ENCODE data around the gene FRMD3.

The FRMD3 gene

DNA sequence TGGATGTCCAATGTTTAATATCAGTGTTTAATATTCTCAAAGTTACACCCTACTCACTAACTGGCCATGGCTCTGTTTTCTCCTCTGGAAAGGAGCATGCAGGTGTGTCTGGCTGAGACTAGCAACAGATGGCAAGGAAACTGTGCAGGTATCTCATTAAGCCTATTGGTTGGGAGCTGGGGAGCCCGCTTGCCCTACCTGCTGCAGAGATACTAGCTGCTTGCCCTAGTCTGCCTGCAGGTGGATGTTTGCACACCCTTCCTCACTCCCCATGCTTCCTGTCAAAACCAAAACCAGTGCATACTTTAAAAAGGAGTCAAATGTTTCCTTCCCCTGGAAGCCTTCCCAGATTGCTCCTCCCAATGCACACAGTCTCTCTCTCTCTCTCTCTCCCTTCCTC, 247.0 kb downstream of the FRMD3 start:
- no peaks in the 10 kb centered on the region for H3K4me1 Mint-ChIP-seq
- H3K27me3 Mint-ChIP-seq: peaks cover 3% of the 10 kb centered on the region
- no peak for ATAC-seq (ENCODE audit: low read depth)
- H3K4me3 Mint-ChIP-seq: no peak overlapping the region
- H3K27ac Mint-ChIP-seq: no peak overlapping the region
- peaks cover 2% of the 10 kb centered on the region for H3K36me3 Mint-ChIP-seq
- H3K9me3 Mint-ChIP-seq: no peaks in the 10 kb centered on the region
- no peak for DNase-seq (ENCODE audit: low spot score in 2 of 2)

DNA sequence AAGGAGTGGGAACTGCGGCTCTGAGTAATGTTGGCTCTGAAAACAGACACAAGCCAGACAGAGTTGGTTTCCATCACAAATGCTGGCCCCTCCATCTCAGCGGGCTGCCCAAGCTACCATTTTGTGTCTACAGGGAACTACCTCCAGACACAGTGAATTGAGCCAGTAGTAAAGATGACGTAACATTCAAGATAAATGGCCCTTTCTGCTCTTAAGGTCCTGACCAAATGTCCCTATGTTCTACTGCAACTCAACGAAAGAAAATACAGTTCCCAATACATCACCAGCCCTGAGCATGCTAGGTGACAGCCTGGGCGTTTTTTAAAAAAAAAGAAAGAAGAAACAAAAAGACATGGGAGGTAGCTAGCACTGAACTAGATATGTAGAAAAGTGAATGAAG, 247.5 kb downstream of the FRMD3 start:
- peaks cover 3% of the 10 kb centered on the region for H3K27me3 Mint-ChIP-seq
- no peak overlapping the region for H3K4me3 Mint-ChIP-seq
- peaks cover 2% of the 10 kb centered on the region for H3K36me3 Mint-ChIP-seq
- no peaks in the 10 kb centered on the region for H3K9me3 Mint-ChIP-seq
- H3K4me1 Mint-ChIP-seq: no peaks in the 10 kb centered on the region
- ATAC-seq (ENCODE audit: low read depth) (no peak), DNase-seq (ENCODE audit: low spot score in 2 of 2) (no peak)
- H3K27ac Mint-ChIP-seq: no peak overlapping the region

DNA sequence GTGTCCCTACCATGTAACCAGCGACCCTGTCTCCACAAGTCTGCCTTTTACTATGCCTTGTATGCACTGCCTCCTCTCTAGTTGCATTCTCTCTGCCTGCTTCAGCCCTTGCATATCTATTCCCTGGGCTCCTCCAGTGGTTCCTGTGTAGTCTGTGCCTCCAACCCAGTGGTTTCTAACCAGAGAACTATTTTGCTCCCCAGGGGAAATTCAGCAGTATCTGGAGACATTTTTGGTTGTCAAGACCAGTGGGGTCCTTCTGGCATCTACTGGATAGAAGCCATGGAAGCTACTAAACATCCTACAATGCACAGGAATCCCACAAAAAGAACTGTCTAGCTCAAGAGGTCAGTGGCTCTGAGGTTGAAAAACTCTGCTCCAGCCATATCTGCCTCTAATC, 251.2 kb downstream of the FRMD3 start:
- no peaks in the 10 kb centered on the region for H3K9me3 Mint-ChIP-seq
- H3K4me1 Mint-ChIP-seq: no peaks in the 10 kb centered on the region
- H3K27me3 Mint-ChIP-seq: peaks cover 3% of the 10 kb centered on the region
- ATAC-seq (ENCODE audit: low read depth) (no peak), DNase-seq (ENCODE audit: low spot score in 2 of 2) (no peak)
- no peak overlapping the region for H3K27ac Mint-ChIP-seq
- H3K4me3 Mint-ChIP-seq: no peak overlapping the region
- H3K36me3 Mint-ChIP-seq: peaks cover 2% of the 10 kb centered on the region

DNA sequence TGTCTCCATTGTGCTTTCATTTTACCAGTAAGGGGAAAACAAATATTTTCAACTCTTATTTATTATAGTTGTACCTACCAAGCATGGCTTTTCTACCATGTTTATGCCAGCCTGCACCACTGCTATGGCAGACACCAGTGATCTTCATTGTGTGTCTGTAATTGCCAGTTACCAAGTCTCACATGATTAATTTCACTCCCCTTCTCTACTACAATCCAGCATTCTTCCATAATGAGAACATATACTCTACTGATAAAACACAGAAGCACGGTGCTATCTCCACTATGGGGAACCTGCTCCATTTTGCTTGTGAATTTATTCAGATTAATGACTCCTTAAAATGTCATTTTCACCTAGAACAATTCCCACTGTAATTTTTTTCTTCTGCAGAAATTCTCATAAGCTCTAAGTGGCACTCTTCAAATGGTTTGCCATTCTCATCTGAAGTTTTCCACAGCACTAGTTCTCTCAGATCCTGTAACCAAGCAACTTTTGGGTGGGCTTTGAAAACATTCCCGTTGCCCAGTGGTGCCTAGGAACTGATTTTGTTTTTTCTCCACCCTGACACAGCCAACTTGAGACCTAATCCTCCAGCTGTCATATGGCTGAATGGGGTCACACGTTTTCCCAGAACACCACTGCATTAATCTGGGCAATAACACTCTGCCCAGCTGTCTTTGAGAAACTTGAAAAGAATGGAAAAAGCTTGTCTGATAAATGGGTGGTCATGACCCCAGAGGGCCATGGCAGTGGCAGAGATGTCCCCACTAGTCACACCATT, 252.6 kb downstream of the FRMD3 start:
- no peaks in the 10 kb centered on the region for H3K9me3 Mint-ChIP-seq
- no peaks in the 10 kb centered on the region for H3K4me1 Mint-ChIP-seq
- peaks cover 2% of the 10 kb centered on the region for H3K36me3 Mint-ChIP-seq
- no peak overlapping the region for H3K27ac Mint-ChIP-seq
- peaks cover 3% of the 10 kb centered on the region for H3K27me3 Mint-ChIP-seq
- ATAC-seq (ENCODE audit: low read depth) (no peak), DNase-seq (ENCODE audit: low spot score in 2 of 2) (no peak)
- no peak overlapping the region for H3K4me3 Mint-ChIP-seq

DNA sequence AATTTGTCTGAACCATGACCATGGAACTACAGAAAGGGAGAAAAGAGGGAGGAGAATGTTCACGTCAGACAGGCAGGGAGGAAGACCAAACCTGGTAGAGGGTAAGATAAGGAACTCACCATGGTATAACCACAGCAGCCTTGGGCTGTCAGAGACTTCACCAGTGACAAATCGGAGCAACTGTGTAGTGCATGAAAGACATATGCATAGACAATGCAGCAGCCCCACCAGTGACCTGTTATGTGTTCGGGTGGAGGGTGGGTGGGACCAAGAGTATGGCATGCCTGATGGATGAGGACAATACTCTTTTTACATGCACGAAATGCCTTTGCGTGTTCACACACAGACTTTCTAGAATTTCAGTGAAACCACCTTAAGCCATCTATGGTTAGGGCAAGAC, 253.5 kb downstream of the FRMD3 start:
- peaks cover 3% of the 10 kb centered on the region for H3K27me3 Mint-ChIP-seq
- no peak overlapping the region for H3K4me3 Mint-ChIP-seq
- H3K4me1 Mint-ChIP-seq: no peaks in the 10 kb centered on the region
- no peaks in the 10 kb centered on the region for H3K9me3 Mint-ChIP-seq
- H3K27ac Mint-ChIP-seq: no peak overlapping the region
- ATAC-seq (ENCODE audit: low read depth) (no peak), DNase-seq (ENCODE audit: low spot score in 2 of 2) (no peak)
- peaks cover 2% of the 10 kb centered on the region for H3K36me3 Mint-ChIP-seq

DNA sequence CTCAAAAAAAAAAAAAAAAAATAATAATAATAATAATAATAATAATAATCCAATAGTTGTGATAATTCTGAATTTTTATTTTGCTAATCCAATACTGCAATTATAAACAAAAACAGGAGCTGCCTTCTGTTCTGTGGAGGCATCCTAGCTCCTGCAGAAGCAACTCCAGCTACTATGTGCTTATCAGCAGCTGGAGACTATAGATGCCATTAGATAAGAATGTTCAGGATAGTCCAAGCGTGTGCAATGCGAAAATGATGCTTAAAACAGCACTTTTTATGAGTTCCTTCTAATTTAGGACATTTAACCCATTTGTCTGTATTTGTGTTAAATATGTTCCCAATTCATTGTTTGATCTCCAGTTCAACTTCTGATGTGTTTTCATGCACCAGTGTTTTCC, 254.7 kb downstream of the FRMD3 start:
- DNase-seq (ENCODE audit: low spot score in 2 of 2) (no peak), ATAC-seq (ENCODE audit: low read depth) (no peak)
- Mint-ChIP-seq H3K36me3 (peaks cover 2% of the 10 kb centered on the region), H3K27ac (no peak overlapping the region), H3K9me3 (no peaks in the 10 kb centered on the region), H3K27me3 (peaks cover 3% of the 10 kb centered on the region), H3K4me3 (no peak overlapping the region), H3K4me1 (no peaks in the 10 kb centered on the region)

DNA sequence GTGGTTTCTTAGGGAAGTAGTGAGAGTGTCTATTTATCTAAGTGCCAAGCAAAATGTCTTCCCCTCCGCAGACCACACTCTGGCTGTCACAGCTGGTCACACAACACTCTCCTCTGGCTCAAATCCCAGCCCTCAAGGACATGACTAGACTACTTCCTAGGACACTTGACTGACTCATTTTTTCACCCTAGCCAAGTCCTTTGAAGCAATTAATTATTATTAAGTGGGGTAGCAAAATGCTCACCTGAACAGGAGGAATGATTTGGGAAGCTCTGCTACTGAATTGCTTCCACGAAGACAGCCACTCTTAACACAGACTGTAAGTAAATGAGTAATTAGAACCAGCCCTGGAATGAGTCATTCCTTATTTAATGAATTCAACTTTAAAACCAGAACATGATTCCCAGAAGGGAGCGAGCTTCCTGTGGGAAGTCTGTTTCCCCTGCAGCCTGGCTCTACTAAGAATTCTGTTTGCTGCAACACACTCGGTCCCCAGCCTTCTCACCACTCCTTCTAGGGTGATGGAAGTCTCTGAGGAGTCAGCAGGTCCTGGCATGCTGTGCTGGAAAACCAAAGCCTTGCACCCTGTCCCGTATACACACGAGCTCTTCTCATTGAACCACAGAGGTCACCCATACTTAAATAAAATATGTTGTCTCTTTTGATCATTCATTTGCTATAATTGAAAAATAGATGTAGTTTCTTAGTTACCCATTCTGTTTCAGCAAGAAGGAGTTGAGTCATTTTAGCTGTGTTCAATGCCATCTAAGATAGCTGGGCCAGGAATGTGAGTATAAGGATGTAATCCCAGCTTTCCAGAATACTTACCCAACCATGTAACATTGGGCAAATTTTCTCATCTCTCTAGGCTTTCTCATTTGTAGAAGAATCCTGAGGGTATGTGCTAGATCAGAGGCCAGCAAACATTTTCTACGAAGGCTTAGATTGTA, 256.6 kb downstream of the FRMD3 start:
- H3K27me3 Mint-ChIP-seq: no peaks in the 10 kb centered on the region
- H3K9me3 Mint-ChIP-seq: no peaks in the 10 kb centered on the region
- no peak overlapping the region for H3K4me3 Mint-ChIP-seq
- no peak for DNase-seq (ENCODE audit: low spot score in 2 of 2)
- no peaks in the 10 kb centered on the region for H3K36me3 Mint-ChIP-seq
- no peak for ATAC-seq (ENCODE audit: low read depth)
- H3K4me1 Mint-ChIP-seq: no peaks in the 10 kb centered on the region
- H3K27ac Mint-ChIP-seq: no peak overlapping the region

DNA sequence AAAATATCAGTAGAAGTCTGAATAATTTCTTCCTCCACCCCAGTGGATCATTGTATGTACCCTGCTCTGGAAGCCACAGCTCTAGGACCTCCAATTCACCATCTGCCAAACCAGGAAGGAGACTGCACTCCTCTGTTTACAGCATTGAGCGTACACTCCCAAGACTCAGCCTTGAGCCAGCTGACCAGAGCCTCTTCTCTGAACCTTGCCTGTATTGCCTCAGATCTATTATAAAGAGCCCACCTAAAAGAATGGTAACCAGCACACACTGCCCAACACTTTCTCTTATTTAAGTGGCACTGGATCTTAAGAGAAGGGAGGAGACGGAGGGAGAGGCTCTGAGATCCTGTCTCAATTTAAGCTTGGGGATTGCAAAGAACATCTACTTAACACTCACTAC, 257.4 kb downstream of the FRMD3 start:
- H3K27me3 Mint-ChIP-seq: no peaks in the 10 kb centered on the region
- H3K27ac Mint-ChIP-seq: no peak overlapping the region
- no peaks in the 10 kb centered on the region for H3K36me3 Mint-ChIP-seq
- no peaks in the 10 kb centered on the region for H3K4me1 Mint-ChIP-seq
- H3K4me3 Mint-ChIP-seq: no peak overlapping the region
- ATAC-seq (ENCODE audit: low read depth) (no peak), DNase-seq (ENCODE audit: low spot score in 2 of 2) (no peak)
- no peaks in the 10 kb centered on the region for H3K9me3 Mint-ChIP-seq

DNA sequence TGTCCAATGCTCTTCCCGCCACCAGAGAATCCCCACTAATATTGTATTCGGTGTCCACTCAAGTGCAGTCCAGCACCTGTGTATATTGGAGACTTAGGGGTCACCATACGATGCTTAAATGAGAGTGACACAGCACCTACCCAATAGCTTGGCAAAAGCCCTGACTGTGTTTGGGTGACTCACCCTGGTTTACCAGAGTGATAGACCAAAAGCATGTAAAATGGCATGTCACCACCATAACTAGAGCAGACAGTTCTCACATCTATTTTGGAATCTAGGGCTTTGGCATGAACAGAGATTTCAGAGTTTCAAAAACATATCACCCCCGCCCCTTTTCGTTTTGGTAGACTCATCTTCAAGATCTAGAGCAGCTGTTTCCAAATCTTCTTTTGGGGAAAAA, 257.9 kb downstream of the FRMD3 start:
- DNase-seq (ENCODE audit: low spot score in 2 of 2) (no peak), ATAC-seq (ENCODE audit: low read depth) (no peak)
- H3K36me3 Mint-ChIP-seq: no peaks in the 10 kb centered on the region
- no peak overlapping the region for H3K4me3 Mint-ChIP-seq
- no peaks in the 10 kb centered on the region for H3K9me3 Mint-ChIP-seq
- H3K27me3 Mint-ChIP-seq: no peaks in the 10 kb centered on the region
- no peaks in the 10 kb centered on the region for H3K4me1 Mint-ChIP-seq
- H3K27ac Mint-ChIP-seq: no peak overlapping the region

DNA sequence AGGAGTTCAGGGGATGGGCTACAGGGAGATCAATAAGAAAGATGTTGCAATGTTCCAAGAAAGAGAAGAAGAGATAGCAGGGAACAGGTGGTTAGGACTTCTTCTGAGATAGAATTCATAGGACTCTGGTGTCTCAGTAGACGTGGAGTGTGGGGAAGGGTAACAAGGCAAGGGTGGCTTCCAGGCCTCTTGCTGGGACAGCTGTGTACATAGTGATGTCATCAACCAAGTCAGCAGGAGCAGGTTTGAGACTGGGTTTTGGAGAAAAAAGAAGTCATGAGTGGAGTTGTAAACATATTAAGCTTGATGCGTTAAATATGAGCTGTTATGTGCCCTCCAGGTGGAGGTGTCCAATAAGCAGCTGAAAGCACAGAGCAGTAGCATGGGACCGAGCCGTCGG, 263.4 kb downstream of the FRMD3 start:
- no peaks in the 10 kb centered on the region for H3K36me3 Mint-ChIP-seq
- H3K4me1 Mint-ChIP-seq: no peaks in the 10 kb centered on the region
- H3K9me3 Mint-ChIP-seq: peaks cover 1% of the 10 kb centered on the region
- H3K27me3 Mint-ChIP-seq: no peaks in the 10 kb centered on the region
- H3K4me3 Mint-ChIP-seq: no peak overlapping the region
- no peak overlapping the region for H3K27ac Mint-ChIP-seq
- DNase-seq (ENCODE audit: low spot score in 2 of 2) (no peak), ATAC-seq (ENCODE audit: low read depth) (no peak)

DNA sequence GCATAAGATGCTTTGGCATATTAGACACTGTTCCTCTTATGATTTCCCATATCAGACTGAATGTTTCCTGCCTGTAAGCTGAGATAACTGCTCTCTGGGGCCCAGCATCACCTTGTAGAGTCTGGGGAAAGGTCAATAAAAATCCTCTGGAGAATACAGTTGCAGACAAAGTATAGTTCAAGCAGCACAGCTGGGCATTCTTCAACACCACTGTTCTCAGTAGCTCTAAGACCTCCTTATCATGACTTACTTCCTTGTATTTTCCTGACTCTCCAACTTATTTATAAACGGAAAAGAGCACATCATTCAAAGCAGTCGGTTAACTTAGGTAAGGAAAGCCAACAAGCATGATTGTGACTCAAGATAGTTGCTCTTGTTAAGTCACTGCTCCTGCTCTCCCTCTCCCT, 266.5 kb downstream of the FRMD3 start:
- DNase-seq (ENCODE audit: low spot score in 2 of 2): no peak
- Mint-ChIP-seq H3K36me3 (no peaks in the 10 kb centered on the region), H3K4me1 (no peaks in the 10 kb centered on the region), H3K9me3 (peaks cover 1% of the 10 kb centered on the region), H3K27me3 (no peaks in the 10 kb centered on the region), H3K4me3 (no peak overlapping the region), H3K27ac (no peak overlapping the region)
- no peak for ATAC-seq (ENCODE audit: low read depth)

DNA sequence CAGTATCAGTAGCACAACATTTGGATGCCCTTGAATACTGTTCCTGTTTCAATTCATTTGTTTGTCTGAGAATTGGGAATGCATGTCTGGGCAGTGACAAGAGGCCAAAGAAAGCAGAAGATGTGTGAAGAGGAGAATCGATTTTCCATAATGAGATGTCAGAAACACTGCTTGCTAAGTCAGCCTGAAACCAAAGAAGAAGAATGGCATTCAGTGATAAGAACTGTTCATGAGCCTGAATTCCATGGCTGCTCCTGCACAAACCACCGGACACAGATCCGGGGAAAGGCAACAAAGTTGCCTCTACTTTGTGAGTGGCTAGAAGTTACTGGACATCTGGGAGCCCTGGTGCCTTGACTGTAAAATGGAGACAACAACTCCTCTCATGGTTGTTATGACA, 268.1 kb downstream of the FRMD3 start:
- Mint-ChIP-seq H3K4me3 (no peak overlapping the region), H3K27me3 (no peaks in the 10 kb centered on the region), H3K27ac (no peak overlapping the region), H3K36me3 (no peaks in the 10 kb centered on the region), H3K9me3 (peaks cover 1% of the 10 kb centered on the region), H3K4me1 (no peaks in the 10 kb centered on the region)
- ATAC-seq (ENCODE audit: low read depth): no peak
- DNase-seq (ENCODE audit: low spot score in 2 of 2): no peak

DNA sequence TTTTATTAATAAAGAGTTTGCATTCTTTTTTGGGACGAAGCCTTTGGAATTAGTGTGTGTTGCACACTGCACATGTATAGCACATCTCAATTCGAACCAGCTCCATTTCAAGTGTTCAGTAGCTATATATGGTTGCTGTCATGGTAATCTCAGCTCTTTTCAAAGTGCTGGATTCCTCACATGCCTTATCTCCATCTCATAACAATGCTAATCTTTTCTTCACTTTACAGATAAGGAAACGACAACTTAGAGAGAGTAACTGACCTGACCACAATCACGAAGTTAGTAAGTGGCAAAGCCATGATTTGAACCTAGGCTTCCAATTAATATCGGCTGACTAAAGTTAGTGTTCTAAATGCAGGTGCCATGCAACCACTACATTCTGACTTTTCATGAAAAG, 270.5 kb downstream of the FRMD3 start:
- ATAC-seq (ENCODE audit: low read depth): no peak
- H3K4me3 Mint-ChIP-seq: no peak overlapping the region

DNA sequence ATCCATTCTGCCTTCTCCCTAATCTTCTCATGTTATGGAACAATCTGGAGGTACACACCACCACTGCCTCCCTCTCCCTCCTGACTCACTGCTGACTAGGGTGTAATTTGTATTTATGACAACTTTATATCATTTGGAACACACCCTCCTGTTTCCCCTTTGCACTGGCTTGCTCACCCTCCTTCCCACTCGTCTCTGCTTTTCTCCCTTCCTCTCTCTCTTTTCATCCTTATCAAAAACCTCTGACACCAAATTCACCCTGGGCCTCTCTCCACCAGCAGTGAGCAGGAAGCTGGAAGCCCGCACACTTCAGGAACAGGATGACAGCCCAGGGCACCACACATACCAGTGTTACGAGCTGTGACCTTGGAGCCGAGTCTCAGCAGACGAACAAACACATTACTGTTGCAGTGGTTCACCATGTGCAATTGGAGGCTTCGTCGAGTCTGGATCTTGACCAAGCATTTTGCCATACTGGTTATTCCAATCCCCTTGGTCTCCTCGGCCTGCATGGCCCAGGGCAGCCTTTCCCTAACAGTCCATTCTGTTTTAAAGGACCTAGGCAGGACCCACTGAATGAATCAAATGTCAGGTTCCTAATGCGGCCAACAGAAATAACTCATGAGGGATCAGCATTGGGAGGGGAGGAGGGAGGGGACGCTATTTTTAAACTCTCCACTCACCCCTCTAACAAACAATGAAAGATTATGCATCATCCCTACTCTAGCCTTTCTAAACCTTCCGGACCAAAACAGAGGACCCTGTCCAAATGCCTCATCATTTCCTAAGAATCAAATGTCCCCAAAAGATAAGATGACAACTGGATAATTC, 271.3 kb downstream of the FRMD3 start:
- Mint-ChIP-seq H3K4me1 (no peaks in the 10 kb centered on the region), H3K9me3 (no peaks in the 10 kb centered on the region), H3K27me3 (no peaks in the 10 kb centered on the region), H3K36me3 (no peaks in the 10 kb centered on the region), H3K4me3 (no peak overlapping the region), H3K27ac (no peak overlapping the region)
- DNase-seq (ENCODE audit: low spot score in 2 of 2): no peak
- ATAC-seq (ENCODE audit: low read depth): no peak

More for the DNA sequence above, 270.5 kb downstream of the FRMD3 start:
- Mint-ChIP-seq H3K27ac (no peak overlapping the region), H3K4me1 (no peaks in the 10 kb centered on the region), H3K27me3 (no peaks in the 10 kb centered on the region), H3K9me3 (peaks cover 1% of the 10 kb centered on the region), H3K36me3 (no peaks in the 10 kb centered on the region)
- no peak for DNase-seq (ENCODE audit: low spot score in 2 of 2)
